OCI-LY7 (cell line): ENCODE data around the gene KIAA0232. TPM values are rescaled to one million over a fixed set of nuclear protein-coding genes. Genes with fewer than 3 reads are reported as not detected.

Experiments used
- BruUV-seq: library from RNA; stranded (reverse); fragments of 400-500 nt; replicated peaks from 2 replicates; lab custom pipeline; 2021; lab: Mats Ljungman, UMichigan
- CTCF ChIA-PET: fragments of 300-600 bp; sonication (Branson Sonifier 250); formaldehyde crosslinking; loops from one replicate; lab custom pipeline; 2022; ENCODE audit warnings: antibody characterized with exemption; ENCODE audit not compliant: unreplicated experiment; lab: Charles Lee
- POLR2A ChIA-PET: fragments of 300-600 bp; sonication (Branson Sonifier 250); formaldehyde crosslinking; loops from one replicate; lab custom pipeline; 2022; ENCODE audit warnings: antibody characterized with exemption; lab: Charles Lee
- DNase-seq: peaks from one replicate; pipeline ENCODE4 v3.0.0-alpha.2; 2015; ENCODE audit warnings: low spot score
- H2AFZ ChIP-seq: fragments of 200-600 bp; sonication (generic), shearing (Covaris generic); 2 replicates; pipeline ENCODE4 v1.6.1; 2014; ENCODE audit warnings: mild to moderate bottlenecking, antibody characterized with exemption, low read length, moderate library complexity
- H3K27ac ChIP-seq: fragments of 200-600 bp; sonication (generic); 2 replicates; pipeline ENCODE4 v1.5.1; 2014; ENCODE audit warnings: mixed run types, low read depth, mild to moderate bottlenecking, moderate library complexity, low read length, inconsistent platforms; ENCODE audit not compliant: poor library complexity, severe bottlenecking
- H3K36me3 ChIP-seq: fragments of 200-600 bp; sonication (generic); 2 replicates; pipeline ENCODE4 v1.6.1; 2014; ENCODE audit warnings: mild to moderate bottlenecking, antibody characterized with exemption, low read length, moderate library complexity, mixed read lengths; ENCODE audit not compliant: insufficient read depth
- H3K4me1 ChIP-seq: fragments of 200-600 bp; sonication (generic); 2 replicates; pipeline ENCODE4 v1.5.1; 2014; ENCODE audit warnings: mild to moderate bottlenecking, low read length; ENCODE audit not compliant: insufficient read depth, poor library complexity, severe bottlenecking
- H3K4me2 ChIP-seq: fragments of 200-600 bp; sonication (generic); 2 replicates; pipeline ENCODE4 v1.6.1; 2014; ENCODE audit warnings: mild to moderate bottlenecking, low read length
- H3K4me3 ChIP-seq: fragments of 200-600 bp; sonication (generic); 2 replicates; pipeline ENCODE4 v1.5.1; 2014; ENCODE audit warnings: mild to moderate bottlenecking, low read depth, low read length; ENCODE audit not compliant: poor library complexity, severe bottlenecking
- H3K79me2 ChIP-seq: fragments of 200-600 bp; sonication (generic); 2 replicates; pipeline ENCODE4 v1.6.1; 2016; ENCODE audit warnings: low read depth, mild to moderate bottlenecking, low read length, moderate library complexity, mixed read lengths; ENCODE audit not compliant: insufficient read depth
- H3K9me2 ChIP-seq: fragments of 200-600 bp; sonication (generic); 2 replicates; pipeline ENCODE4 v1.6.1; 2016; ENCODE audit warnings: mild to moderate bottlenecking, low read length, mixed read lengths; ENCODE audit not compliant: insufficient read depth
- H3K9me3 ChIP-seq: fragments of 200-600 bp; sonication (generic); 2 replicates; pipeline ENCODE4 v1.6.1; 2014; ENCODE audit warnings: mild to moderate bottlenecking, mixed run types, low read length, mixed read lengths
- H4K20me1 ChIP-seq: fragments of 200-600 bp; sonication (generic); 2 replicates; pipeline ENCODE4 v1.6.1; 2014; ENCODE audit warnings: mild to moderate bottlenecking, antibody characterized with exemption, low read length, moderate library complexity, mixed read lengths; ENCODE audit not compliant: insufficient read depth
- EZH2phosphoT487 ChIP-seq: fragments of 200-600 bp; sonication (generic); IDR thresholded peaks from 2 replicates; pipeline ENCODE4 v1.6.1; 2018; ENCODE audit warnings: low read depth, borderline replicate concordance, mild to moderate bottlenecking, mixed run types, antibody characterized with exemption, low read length, moderate library complexity, mixed read lengths
- intact Hi-C: fragments of 100-400 bp; cut with micrococcal nuclease; formaldehyde crosslinking; loops from one replicate; pipeline ENCODE4 v1.10.0; 2022; ENCODE audit not compliant: unreplicated experiment
- total RNA-seq, 2 experiments: library from RNA; depleted of rRNA in 1 of 2; stranded (reverse); fragments of >200 nt in 1 of 2; shearing (Covaris generic) in 1 of 2; gene quantifications; 2 replicates each; pipeline ENCODE4 v1.2.3, GENCODE V29; 2014 to 2022
- TF ChIP-seq, protein P1 (sequence below): fragments of 200-600 bp; sonication (generic); conservative IDR thresholded peaks from 2 replicates; pipeline ENCODE4 v1.5.1; 2014; ENCODE audit warnings: mild to moderate bottlenecking, antibody characterized with exemption, low read length, moderate library complexity, mixed read lengths

The KIAA0232 gene
- total RNA-seq, 2 experiments from 2014 or later = 7.5 to 13.5 TPM

DNA sequence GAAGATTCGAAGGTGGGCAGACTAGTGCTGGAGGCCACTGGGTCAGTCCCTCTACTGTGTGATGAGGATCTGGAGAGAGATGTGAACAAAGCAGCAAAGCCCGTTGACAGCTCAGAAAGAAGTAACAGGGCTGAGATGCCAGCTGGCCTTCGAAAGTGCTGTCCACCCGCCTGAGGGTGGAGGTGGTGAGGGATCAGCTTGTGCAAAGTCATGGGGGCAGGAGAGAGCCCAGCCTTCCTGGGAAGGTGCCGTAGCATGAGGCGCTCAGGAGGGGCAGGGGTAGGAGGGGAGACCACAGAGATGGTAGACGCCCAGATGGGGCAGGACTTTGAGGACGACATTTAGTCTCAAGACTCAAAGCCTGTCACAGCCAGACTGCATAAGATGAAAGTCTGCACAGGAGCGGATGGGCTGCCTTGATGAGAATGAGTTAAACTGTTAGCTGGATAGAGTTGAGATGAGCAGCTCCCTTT lies 146.8 kb downstream of the KIAA0232 start:
- H4K20me1 ChIP-seq = no peaks in the 10 kb centered on the region
- peaks cover 21% of the 10 kb centered on the region; the same call in 1 of the 2 replicates for H3K36me3 ChIP-seq
- H2AFZ ChIP-seq = no peak overlapping the region
- H3K4me3 ChIP-seq = no peak overlapping the region
- H3K9me3 ChIP-seq = 0 out of 2 replicates have a peak, but pooled peaks cover 5% of the 10 kb centered on the region
- intact Hi-C loops = no loop called here
- ChIA-PET CTCF (no interaction called here), POLR2A (interaction anchor here (1.0 kb wide), 1 partner anchor 19 kb away, joined by 4 read pairs; no protein-coding TSS in a partner anchor)
- no peak for DNase-seq
- no peak overlapping the region for H3K4me2 ChIP-seq
- no peak overlapping the region for H3K27ac ChIP-seq
- BruUV-seq = no TSS peak
- H3K79me2 ChIP-seq = no peaks in the 10 kb centered on the region
- no peaks in the 10 kb centered on the region for H3K4me1 ChIP-seq
- TF ChIP-seq, protein P1, sequence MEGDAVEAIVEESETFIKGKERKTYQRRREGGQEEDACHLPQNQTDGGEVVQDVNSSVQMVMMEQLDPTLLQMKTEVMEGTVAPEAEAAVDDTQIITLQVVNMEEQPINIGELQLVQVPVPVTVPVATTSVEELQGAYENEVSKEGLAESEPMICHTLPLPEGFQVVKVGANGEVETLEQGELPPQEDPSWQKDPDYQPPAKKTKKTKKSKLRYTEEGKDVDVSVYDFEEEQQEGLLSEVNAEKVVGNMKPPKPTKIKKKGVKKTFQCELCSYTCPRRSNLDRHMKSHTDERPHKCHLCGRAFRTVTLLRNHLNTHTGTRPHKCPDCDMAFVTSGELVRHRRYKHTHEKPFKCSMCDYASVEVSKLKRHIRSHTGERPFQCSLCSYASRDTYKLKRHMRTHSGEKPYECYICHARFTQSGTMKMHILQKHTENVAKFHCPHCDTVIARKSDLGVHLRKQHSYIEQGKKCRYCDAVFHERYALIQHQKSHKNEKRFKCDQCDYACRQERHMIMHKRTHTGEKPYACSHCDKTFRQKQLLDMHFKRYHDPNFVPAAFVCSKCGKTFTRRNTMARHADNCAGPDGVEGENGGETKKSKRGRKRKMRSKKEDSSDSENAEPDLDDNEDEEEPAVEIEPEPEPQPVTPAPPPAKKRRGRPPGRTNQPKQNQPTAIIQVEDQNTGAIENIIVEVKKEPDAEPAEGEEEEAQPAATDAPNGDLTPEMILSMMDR = no peak
- no peak for TF ChIP-seq EZH2phosphoT487
- H3K9me2 ChIP-seq = no peaks in the 10 kb centered on the region

DNA sequence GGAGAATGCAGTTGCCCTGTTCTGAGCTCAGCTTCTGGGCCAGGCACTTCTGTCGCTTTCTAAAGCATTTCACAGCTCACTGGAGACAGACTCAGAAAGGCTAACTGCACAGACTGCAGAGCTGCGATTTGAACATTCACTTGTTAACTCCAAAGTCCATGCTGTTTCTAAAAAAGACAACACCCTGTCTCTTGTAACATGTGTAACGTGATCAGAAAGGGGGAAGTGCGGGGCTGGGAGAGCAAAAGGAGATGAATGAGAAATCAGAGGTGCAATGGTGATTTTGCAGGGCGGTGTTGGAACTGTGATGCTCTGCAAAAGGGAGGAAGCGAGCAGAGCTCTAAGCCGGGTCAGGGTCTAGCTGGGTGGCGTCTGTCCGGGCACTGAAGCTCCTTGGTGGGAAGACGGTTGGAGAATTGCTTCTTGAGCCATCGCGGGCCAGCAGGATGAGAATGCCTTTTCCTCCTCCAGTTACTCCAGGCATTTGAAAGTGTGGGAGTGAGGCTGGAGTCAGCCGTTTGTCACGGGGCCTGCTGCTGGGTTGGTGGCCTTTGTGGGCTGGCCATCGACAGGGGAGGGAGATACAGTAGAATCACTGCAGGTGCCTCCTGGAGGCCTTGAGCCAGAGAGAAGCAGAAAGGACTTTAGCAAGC lies 147.4 kb downstream of the KIAA0232 start:
- intact Hi-C loops = no loop called here
- POLR2A ChIA-PET = no interaction called here
- peaks cover 16% of the 10 kb centered on the region; the same call in 1 of the 2 replicates for H3K36me3 ChIP-seq
- no peaks in the 10 kb centered on the region for H3K4me1 ChIP-seq
- no peaks in the 10 kb centered on the region for H4K20me1 ChIP-seq
- H3K9me3 ChIP-seq = 0 out of 2 replicates have a peak, but pooled peaks cover 5% of the 10 kb centered on the region
- no TSS peak for BruUV-seq
- H3K4me3 ChIP-seq = no peak overlapping the region
- no peak overlapping the region for H2AFZ ChIP-seq
- CTCF ChIA-PET = no interaction called here
- no peaks in the 10 kb centered on the region for H3K79me2 ChIP-seq
- H3K4me2 ChIP-seq = no peak overlapping the region
- no peak for DNase-seq
- TF ChIP-seq, protein P1 = no peak
- TF ChIP-seq EZH2phosphoT487 = no peak
- H3K9me2 ChIP-seq = no peaks in the 10 kb centered on the region
- H3K27ac ChIP-seq = no peak overlapping the region

DNA sequence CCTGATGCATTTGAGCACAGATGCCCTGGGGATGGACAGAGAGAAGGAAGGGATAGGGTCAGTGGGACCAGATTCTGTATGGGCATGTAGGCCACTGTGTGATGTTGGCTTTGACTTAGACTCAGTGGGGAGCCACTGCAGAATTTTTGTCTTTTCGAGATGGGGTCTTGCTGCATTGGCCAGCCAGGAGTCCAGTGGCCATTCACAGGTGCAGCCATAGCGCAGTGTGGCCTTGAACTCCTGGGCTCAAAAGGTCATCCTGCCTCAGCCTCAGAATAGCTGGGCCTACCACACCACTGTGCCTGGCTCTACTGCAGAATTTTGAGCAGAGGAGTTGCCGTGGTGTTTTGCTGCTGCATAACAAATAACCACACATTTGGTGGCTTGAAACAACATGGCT lies 149.9 kb downstream of the KIAA0232 start:
- no TSS peak for BruUV-seq
- Histone ChIP-seq H3K9me2 (no peaks in the 10 kb centered on the region), H4K20me1 (no peaks in the 10 kb centered on the region), H3K4me1 (no peaks in the 10 kb centered on the region), H3K79me2 (no peaks in the 10 kb centered on the region), H3K36me3 (peaks cover 9% of the 10 kb centered on the region; the same call in 1 of the 2 replicates), H3K9me3 (0 out of 2 replicates have a peak, but pooled peaks cover 5% of the 10 kb centered on the region), H3K27ac (no peak overlapping the region), H3K4me3 (no peak overlapping the region), H3K4me2 (no peak overlapping the region), H2AFZ (no peak overlapping the region)
- intact Hi-C loops = no loop called here
- TF ChIP-seq EZH2phosphoT487 = no peak
- TF ChIP-seq, protein P1 = no peak
- POLR2A ChIA-PET = no interaction called here
- no peak for DNase-seq
- CTCF ChIA-PET = no interaction called here
